Dermis blood vessel endothelial cell (primary cell): ENCODE measurements around the gene ABCF2. TPM values are rescaled to one million over a fixed set of nuclear protein-coding genes. Genes with fewer than 3 reads are reported as not detected.

ENCODE experiments used
- DNase-seq: peaks from one replicate; pipeline ENCODE4 v3.0.0; 2010
- total RNA-seq: library from RNA; depleted of rRNA; stranded (reverse); fragments of >200 nt; gene quantifications from 2 replicates; pipeline ENCODE4 v1.2.3, GENCODE V29; 2014

ABCF2 gene
- total RNA-seq, 1 donor from 2014 or later = 76.2 TPM

DNA sequence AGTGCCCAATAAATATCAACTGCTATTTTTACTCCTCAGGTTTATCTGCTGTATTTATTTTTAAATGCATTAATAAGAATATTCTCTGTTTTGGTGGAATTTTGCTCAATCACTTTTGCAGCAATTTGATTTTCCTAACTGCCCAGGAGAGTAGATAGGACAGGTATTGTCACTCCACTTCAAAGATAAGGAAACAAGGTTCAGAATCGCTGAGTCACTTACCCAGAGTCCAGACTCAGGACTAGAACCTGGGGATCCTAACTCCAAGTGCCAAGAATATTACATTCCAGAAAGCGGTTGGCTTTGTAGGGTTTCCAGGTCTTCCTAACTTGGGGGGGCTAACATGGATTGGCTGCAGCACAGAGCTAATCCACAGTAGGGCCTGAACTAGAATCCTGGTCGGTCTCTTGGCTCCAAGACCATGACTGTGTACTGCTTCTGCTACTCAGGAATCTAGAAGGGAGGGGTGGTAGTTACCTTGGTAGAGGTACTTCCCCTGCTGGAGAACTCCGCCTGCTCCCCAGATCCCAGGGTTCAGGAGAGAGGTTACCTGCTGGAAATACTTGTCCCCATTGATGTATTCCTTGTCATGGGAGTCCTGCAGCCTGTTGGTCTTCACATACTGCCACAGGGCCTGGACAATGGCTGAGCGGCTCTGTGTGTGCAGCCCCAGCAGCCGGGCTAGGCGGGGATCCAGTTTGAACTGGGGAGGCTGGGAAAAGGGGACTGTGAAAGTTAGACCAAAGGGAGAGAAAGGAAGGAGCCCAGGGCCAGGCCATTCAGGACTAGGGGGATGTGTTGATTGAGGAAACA, 14.1 kb upstream of the ABCF2 start:
- no peak for DNase-seq

DNA sequence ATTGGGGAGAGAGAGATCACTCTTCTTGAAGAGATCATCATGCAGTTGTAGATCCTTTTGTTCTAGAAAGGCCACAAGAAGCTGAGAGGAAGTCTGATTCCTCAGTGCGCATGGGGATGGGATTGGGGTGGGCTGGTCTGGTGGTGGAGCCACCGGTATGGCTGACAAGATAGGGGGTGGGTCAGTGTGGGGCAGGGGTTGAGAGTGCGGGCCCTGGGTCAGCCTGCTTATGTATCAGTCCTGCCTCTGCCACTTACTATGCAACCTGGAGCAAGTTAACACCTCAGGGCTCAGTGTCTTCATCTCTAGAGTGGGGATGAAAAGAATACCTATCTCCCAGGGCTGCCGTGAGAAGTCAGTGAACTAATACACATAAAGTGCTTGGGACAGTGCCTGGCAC, 13.5 kb upstream of the ABCF2 start:
- DNase-seq = no peak

- no peak for DNase-seq
Measured at GRCh38 chr7:151239837-151240459, 12.9 kb upstream of the ABCF2 start.

- DNase-seq = no peak
Measured at GRCh38 chr7:151238924-151239836, 12.2 kb upstream of the ABCF2 start.

DNA sequence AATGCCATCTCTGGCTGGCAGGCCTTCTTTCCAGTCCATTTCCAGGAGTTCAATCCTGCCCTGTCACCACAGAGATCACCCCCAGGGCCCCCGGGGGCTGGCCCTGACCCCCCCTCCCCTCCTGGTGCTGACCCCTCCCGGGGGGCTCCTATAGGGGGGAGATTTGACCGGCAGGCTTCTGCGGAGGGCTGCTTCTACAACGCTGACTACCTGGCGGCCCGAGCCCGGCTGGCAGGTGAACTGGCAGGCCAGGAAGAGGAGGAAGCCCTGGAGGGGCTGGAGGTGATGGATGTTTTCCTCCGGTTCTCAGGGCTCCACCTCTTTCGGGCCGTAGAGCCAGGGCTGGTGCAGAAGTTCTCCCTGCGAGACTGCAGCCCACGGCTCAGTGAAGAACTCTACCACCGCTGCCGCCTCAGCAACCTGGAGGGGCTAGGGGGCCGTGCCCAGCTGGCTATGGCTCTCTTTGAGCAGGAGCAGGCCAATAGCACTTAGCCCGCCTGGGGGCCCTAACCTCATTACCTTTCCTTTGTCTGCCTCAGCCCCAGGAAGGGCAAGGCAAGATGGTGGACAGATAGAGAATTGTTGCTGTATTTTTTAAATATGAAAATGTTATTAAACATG, 11.3 kb upstream of the ABCF2 start:
- DNase-seq = no peak

DNA sequence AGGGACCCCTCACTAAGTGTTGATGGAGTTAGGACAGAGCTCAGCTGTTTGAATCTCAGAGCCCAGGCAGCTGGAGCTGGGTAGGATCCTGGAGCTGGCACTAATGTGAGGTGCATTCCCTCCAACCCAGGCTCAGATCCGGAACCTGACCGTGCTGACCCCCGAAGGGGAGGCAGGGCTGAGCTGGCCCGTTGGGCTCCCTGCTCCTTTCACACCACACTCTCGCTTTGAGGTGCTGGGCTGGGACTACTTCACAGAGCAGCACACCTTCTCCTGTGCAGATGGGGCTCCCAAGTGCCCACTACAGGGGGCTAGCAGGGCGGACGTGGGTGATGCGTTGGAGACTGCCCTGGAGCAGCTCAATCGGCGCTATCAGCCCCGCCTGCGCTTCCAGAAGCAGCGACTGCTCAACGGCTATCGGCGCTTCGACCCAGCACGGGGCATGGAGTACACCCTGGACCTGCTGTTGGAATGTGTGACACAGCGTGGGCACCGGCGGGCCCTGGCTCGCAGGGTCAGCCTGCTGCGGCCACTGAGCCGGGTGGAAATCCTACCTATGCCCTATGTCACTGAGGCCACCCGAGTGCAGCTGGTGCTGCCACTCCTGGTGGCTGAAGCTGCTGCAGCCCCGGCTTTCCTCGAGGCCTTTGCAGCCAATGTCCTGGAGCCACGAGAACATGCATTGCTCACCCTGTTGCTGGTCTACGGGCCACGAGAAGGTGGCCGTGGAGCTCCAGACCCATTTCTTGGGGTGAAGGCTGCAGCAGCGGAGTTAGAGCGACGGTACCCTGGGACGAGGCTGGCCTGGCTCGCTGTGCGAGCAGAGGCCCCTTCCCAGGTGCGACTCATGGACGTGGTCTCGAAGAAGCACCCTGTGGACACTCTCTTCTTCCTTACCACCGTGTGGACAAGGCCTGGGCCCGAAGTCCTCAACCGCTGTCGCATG, 10.5 kb upstream of the ABCF2 start:
- DNase-seq = no peak

- no peak for DNase-seq
Measured at GRCh38 chr7:151236406-151236805, 9.4 kb upstream of the ABCF2 start.

- DNase-seq = no peak
Measured at GRCh38 chr7:151235091-151235787, 8.2 kb upstream of the ABCF2 start.

DNA sequence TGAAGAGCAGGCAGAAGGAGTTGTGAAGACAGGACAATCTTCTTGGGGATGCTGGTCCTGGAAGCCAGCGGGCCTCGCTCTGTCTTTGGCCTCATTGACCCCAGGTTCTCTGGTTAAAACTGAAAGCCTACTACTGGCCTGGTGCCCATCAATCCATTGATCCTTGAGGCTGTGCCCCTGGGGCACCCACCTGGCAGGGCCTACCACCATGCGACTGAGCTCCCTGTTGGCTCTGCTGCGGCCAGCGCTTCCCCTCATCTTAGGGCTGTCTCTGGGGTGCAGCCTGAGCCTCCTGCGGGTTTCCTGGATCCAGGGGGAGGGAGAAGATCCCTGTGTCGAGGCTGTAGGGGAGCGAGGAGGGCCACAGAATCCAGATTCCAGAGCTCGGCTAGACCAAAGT, 6.8 kb upstream of the ABCF2 start:
- no peak for DNase-seq

- DNase-seq = peak; percentile 92
Measured at GRCh38 chr7:151232917-151233701, 6.1 kb upstream of the ABCF2 start.

GRCh38 chr7:151232091-151232916, 5.3 kb upstream of the ABCF2 start, which contains the start of gene CHPF2:
TSS of gene CHPF2 (plus strand) at chr7:151232483. CDS start at chr7:151234012, 1,529 bp downstream.
- peak; percentile 92 for DNase-seq

DNA sequence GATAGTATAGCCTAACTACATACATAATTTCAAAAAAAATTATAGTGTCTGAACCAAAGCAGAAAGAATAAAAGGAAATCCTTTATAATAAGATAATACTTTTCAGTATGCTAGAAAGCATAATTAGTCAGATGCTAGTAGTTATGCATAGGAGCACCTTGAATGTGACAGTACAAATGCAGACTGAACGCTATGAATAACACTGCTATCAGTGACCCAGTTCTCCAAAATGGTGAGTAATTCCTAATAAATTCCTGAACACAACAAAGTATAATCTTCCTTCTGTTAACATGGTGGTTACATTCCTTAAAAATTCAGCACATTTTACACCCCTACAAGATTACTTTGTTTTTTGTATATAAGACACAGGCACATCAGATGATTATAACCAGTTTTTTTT, 4.1 kb upstream of the ABCF2 start:
- no peak for DNase-seq

DNA sequence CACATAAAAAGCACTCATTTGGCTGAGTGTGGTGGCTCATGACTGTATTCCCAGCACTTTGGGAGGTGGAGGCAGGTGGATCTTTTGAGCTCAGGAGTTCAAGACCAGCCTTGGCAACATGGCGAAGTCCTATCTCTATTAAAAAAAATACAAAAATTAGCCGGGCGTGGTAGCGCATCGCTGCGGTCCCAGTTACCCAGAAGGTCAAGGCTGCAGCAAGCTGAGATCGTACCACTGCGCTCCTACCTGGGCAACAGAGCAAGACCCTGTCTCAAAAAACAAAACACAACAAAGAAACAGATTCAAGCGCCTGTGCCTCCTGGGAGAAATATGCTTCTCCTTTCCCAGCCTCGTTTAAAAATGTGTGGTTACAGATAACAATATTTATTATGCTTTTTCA, 2.2 kb upstream of the ABCF2 start:
- DNase-seq = no peak

DNA sequence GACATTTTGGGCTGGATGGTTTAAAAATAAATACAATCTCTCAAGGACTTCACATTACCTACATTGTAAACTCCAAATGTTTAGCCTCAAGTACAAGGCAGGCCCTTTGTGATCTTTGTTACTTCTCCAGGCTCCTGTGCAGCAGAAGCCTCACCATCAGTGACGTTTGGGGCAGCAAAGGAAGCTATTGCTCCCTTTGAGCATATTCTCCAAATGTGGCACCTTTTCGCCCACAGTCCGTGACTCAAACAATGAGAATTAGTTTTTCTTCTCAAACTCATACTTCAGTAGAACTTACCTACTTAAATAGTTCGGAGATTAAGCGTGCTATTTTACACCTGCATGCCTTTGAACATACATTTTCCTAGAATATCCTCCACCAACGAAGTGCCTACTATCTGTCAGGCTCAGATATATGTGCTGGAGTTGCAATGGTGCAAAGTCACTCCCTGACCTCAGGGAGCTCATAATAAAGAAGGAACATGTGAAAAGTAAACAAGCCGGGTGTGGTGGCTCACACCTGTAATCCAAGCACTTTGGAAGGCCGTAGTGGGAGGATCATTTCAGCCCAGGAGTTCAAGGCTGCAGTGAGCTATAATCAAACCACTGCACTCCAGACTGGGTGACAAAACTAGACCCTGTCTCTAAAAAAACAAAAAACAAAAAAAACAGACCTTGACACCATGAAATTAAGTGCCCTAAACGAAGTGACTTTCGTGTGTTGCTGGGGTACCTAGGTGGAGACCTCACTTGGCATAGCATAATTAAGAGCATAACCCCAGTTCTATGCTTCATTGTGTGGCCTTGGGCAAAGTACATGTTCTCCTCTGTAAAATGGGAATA, 1.2 kb upstream of the ABCF2 start:
- DNase-seq = no peak

GRCh38 chr7:151226560-151226874, 488 bp downstream of the ABCF2 start:
- no peak for DNase-seq

DNA sequence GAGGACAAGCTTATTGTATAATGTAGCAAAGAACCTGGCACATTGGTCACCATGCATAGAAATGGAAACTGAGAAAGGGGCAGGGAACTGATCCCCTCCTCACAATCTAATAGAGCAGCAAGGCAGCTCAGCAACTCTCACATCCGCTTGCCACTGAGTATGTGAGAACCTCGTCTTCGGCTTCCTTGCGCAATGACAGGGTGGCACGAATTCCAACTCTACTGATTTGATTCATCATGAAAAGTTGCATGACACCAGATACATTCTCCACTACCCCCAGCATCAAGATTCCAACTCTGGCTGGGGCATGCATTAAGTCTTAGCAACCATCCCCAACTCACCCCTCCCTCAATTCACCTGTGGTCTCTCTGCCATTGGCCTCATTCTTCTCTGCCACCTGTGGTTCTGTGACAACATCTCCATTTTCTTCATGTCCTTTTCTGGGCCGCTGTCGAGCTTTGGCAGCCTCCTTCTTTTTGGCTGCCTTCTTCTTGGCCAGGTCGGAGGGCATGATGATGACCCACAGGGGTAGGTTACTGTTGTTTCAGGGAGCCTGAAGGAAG, 976 bp downstream of the ABCF2 start:
- DNase-seq = no peak

- DNase-seq = no peak
Measured at GRCh38 chr7:151223728-151224127, 3.3 kb downstream of the ABCF2 start.

GRCh38 chr7:151218170-151218569, 8.8 kb downstream of the ABCF2 start:
- DNase-seq = no peak
